HG03175 (cell line): Measurements from ENCODE around the gene SLC35G4.
"Not testable (repeated sequence)": the region's sequence is repeated elsewhere in the genome, so short reads cannot be mapped to it uniquely, and the experiment has no call there.

ENCODE experiments used
- ATAC-seq: cut with Tn5 transposase; IDR thresholded peaks from one replicate; pipeline ENCODE4 v1.9.1; 2021; ENCODE audit warnings: mild to moderate bottlenecking, moderate library complexity; ENCODE audit not compliant: unreplicated experiment

The SLC35G4 gene

DNA sequence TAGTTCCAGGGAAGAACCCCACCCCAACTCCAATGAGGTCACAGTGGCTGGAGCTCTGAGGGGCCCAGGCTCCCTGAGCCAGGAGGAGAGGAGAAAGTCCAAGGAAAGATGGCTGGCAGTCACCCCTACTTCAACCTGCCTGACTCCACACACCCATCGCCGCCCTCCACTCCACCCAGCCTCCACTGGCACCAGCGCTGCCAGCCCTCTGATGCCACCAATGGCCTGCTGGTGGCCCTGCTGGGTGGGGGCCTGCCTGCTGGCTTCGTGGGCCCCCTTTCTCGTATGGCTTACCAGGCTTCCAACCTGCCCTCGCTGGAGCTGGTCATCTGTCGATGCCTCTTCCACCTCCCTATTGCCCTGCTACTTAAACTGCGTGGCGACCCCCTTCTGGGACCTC, at the start of gene SLC35G4:
Gene SLC35G4, plus strand, starts transcription at position 109 of the 400 bp plus-strand sequence. Its CDS starts 0 bp downstream, at position 109.
- ATAC-seq: not testable (repeated sequence)

DNA sequence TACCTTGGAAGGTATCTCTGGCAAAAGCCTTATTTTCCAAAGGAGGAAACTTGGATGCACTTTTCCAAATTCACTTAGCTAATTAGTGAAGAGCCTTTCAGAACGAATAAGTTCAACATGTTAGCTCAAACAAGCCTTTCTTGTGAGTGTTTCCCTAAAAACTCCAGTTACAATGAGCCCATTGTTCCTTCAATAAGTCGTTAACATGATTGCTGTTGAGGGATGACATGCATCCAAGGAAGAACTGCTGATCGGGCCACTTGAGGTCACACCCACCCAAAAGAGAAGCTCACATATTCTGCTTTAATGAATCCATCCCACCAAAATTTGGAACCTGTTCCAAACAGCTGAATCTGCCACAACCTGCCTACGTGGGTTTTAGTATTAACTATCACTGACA, 48.1 kb upstream of the SLC35G4 start:
- ATAC-seq: no peak

DNA sequence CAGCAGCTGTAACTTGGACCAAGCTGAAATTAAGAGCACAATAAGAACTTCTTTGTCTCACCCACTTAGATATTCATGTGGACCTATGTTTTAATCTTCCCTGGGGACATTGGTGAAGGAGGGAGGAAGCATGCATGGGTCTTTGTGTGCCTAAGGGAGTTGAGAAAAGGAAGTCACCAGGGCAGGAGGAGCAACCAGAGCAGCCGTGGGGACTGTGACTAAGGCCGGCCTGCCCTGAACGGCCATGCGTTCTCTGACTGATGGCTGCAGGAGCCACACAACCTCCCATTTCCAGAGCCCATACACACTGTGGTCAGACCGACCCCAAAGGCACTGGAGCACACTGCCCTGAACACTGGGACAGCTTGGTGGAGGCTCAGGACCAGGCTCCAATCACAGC, 43.7 kb upstream of the SLC35G4 start:
- ATAC-seq: no peak

DNA sequence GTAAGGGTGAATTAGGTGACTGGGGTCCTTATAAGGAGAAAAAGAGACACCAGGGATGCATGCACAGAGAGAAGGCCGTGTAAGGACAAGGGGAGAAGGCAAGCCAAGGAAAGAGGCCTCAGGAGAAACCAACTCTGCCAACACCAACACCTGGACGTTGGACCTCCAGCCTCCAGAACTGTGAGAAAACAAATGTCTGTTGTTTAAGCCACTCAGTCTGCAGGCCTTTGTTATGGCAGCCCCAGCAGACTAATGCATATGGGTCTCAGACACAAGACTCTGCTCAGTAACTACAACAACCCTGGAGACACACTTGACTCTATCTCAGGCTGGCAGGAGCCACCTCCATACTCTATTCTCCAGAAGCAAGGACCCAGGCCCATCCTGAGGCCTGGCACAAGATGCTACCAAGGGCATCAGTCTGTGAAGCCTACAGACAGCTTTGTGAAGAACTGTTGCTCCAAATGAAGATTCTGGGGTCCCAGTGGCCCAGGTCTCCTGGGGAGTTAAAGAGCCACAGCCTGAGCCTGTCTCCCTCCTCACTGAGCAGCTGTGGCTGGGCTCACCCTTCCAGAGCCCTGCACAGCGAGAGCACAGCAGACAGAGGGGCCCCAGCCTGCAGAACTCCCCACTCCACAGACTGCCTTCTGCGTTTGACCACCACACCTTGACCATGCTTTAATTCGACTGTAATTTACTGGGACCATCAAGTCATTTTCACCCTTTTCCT, 43.0 kb upstream of the SLC35G4 start:
- ATAC-seq: no peak

DNA sequence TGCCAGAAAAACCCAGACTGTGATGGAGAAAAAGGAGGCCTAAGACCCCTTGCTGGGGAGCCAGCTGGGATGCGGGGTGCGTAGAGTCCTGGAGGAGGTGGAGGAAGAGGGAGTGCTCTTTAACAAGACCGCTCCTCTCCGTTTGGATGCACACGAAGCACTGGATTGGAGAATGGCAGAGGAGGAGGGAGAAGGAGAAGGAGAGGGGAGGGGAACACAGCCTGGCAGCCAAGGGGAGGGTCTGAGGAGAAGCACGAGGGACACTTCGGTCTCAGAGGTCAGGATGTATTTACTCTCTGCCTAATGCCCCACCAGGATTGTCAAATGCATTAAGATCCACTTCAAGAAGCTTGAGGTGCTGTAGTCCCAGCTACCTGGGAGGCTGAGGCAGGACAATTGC, 42.0 kb upstream of the SLC35G4 start:
- ATAC-seq: no peak

DNA sequence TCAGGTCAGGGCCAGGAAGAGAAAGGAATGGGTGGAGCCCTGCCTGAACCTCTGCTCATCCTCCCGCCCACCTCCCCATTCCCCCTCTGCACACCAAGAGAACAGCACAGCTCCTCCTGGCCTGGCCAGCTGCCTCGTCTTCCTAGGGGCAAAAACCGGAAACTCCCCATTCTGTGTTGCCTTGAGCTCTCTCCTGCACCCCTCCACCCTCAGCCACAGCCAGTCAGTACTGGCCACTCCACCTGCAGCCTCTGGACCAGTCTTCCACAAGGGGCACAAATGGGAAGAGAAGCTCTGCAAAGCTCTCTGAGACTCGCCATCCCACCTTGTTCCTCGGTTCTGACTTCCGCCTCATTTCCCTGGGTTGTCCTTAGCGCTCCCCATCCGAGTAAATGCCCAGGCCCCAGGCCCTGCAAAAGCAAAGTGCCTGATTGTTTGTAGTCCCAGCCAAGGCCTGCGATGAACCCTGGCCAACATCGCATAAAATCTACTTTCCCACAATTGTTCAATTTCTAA, 39.3 kb upstream of the SLC35G4 start:
- ATAC-seq: no peak

DNA sequence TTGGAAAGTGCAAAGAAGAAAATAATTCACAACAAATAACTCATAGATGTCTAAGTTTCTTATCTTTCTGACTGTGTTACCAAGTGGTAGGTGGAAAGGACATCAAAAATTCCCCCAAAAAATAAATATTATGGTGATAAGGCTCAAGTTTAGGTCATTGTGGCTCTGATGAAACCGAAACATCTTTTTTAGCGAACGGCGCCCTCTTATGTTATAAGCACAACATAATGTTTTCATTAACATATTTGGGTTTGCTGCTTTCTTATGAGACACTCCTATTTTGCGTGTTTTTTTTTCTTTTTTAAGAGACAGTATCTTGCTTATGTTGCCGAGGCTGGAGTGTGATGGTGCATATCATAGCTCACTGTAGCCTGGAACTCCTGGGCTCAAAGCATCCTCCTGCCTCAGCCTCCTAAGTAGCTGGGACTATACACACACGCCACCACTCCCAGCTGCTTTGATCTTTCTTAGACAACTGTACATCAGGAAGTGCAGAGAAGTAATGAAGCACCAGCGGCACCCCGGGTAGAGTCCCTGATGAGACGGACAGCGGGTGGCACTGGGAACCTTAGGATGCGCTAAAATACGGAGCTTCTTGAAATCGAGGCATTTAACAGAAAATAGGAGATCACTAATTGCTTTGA, 38.5 kb upstream of the SLC35G4 start:
- ATAC-seq: no peak

GRCh38 chr18:11572201-11572600, 37.2 kb upstream of the SLC35G4 start:
- ATAC-seq: no peak

DNA sequence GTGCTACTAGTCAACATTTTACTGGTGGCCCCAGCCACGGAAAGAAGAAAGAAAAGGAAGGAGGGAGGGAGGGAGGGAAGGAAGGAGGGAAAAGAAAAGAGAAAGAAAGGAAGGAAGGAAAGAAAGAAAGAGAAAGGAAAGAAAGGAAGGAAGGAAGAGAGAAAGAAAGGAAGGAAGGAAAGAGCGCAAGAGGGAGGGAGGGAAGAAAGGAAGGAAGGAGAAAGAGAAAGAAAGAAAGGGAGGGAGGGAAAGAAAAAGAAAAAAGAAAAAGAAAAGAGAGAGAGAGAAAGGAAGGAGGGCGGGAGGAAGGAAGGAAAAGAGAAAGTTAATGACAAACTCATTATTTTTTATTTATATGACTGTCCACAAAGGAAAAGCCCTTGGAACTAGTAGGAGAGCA, 34.9 kb upstream of the SLC35G4 start:
- no peak for ATAC-seq

- no peak for ATAC-seq
Observed at GRCh38 chr18:11577271-11578112, 31.9 kb upstream of the SLC35G4 start.

DNA sequence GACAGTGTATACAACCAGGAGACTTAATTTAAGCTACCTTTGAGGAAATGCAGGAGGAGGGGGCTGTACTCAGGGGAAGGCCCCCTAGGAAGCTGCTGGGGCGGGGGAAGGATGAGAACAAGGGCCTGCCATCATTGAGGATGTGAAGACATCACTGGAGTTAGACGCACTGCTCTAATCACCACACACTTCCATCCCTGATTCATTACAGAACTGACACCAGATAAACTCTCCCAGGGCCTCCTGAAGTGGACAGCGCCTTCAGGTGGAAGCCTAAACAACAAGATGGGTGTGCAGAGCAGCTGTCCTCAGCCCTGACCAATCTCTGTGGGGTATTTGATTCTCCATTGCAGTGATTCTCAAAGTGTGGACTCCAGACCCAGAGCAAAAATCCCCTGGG, 30.6 kb upstream of the SLC35G4 start:
- no peak for ATAC-seq

DNA sequence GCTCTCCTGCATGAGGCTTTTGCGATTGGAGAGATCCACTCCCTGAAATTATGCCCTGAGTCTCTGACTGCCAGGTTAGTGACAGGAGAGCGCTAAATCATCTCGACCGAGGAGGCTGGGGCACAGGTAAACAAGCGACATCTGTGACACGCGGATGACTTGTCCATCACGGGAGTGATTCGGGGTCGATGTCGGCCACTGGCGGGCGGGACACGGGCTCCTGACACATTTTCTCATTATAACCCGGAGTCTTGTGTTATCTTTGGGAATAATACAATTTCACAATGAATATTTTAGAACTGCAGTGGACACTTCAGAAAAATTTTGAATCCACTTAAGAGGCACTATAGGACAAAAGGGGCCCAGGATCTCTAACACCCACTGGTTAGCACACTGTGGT, 29.5 kb upstream of the SLC35G4 start:
- no peak for ATAC-seq

DNA sequence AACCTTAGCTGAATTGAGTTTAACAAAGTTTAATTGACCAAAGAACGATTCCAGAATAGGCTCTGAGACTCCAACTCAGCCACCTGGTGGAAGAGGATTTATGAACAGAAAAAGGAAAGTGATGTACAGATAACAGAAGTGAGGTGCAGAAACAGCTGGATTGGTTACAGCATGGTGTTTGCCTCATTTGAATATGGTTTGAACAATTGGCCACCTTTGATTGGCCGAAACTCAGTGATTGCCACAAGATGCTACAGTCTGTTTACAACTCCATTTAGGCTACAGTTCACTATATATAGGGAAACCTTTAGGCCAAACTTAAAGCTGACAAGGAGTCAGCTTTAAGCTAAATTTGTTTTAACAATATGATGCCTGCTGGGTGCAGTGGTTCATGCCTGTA, 28.1 kb upstream of the SLC35G4 start:
- peak; percentile 46 for ATAC-seq

- ATAC-seq: no peak
Observed at GRCh38 chr18:11585596-11585995, 23.8 kb upstream of the SLC35G4 start.

DNA sequence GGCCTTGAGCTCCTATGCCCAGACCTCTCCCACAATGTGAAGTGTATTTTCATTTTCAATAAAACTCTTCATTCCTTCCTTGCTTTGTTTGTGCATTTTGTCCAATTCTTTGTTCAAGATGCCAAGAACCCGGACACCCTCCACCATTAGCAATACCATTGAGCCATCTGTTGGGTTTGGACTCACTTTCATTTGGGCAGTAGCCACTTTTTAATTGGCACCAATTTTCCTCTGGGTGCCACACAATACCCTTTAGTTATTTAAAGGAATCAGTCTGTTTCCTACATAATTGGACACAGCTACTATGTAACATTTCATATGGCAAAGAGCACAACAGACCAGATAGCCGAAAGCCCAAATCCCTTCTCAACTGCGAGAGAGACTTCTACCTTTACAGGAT, 22.5 kb upstream of the SLC35G4 start:
- ATAC-seq: no peak

- no peak for ATAC-seq
Observed at GRCh38 chr18:11587432-11587831, 22.0 kb upstream of the SLC35G4 start.

DNA sequence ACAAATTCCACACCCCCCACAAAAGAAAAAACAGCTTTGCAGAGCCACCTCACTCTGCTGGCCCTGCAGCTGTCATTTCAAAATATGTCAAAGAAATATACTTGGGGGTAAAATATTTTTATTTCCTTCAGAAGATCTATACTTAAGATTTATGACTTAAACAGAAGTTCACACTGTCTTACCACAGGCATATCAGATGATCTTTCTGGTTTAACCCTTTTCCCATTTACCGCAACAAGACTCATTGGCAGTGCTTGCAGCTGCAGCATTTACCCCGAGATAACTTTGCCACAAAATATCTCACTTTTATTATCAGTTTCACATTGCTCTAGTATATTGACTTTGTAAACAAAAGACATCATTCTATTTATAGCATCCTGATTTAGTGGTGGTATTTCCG, 21.6 kb upstream of the SLC35G4 start:
- ATAC-seq: no peak

- no peak for ATAC-seq
Observed at GRCh38 chr18:11591957-11592356, 17.4 kb upstream of the SLC35G4 start.

DNA sequence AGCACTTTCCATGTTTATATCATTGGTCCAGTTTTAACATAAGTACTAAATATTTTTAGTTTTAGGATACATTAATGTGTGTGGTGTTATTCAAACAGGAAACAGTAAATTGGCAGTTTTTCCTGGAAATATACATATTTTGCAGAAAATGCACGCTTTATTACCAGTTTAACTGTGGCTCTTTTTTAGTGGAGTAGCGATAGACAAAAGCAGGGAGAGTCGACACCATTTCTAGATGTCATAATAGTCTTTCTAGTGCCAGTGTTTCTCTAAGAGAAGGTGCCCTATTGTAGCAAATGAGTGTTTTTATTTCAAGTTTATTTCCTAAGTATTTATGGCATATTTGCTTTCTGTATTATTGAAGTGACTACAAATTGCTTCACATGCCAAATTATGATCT, 9.1 kb upstream of the SLC35G4 start:
- ATAC-seq: no peak

DNA sequence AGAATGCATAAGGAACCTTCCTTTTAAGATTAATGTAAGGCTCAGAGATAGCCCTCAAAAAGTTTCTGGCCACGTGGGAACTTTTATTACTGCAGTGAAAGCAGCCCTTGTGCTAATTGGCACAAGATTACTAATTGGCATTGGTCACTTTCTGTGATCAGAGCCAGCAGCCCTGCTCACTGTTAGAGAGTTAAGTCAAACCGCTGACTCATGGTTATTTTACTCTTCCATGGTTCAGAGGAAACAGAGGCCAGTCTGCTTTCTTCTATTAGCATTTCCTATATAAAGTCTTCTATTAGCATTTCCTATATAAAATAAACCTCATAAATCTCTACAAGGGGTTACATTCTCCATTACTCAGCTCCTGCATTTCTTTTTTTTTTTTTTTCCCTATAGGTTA, 1.5 kb upstream of the SLC35G4 start:
- no peak for ATAC-seq

GRCh38 chr18:11608618-11609017, 778 bp upstream of the SLC35G4 start:
- ATAC-seq: not testable (repeated sequence)

- not testable (repeated sequence) for ATAC-seq
Observed at GRCh38 chr18:11613073-11613472, 3.7 kb downstream of the SLC35G4 start.
